Measurements from ENCODE around the gene ST14.
"Not testable (repeated sequence)": the region's sequence is repeated elsewhere in the genome, so short reads cannot be mapped to it uniquely, and the experiment has no call there.

GRCh38 chr11:130233888-130234287 lies 74.3 kb downstream of the ST14 start:
- TF ChIP-seq, protein P1, sequence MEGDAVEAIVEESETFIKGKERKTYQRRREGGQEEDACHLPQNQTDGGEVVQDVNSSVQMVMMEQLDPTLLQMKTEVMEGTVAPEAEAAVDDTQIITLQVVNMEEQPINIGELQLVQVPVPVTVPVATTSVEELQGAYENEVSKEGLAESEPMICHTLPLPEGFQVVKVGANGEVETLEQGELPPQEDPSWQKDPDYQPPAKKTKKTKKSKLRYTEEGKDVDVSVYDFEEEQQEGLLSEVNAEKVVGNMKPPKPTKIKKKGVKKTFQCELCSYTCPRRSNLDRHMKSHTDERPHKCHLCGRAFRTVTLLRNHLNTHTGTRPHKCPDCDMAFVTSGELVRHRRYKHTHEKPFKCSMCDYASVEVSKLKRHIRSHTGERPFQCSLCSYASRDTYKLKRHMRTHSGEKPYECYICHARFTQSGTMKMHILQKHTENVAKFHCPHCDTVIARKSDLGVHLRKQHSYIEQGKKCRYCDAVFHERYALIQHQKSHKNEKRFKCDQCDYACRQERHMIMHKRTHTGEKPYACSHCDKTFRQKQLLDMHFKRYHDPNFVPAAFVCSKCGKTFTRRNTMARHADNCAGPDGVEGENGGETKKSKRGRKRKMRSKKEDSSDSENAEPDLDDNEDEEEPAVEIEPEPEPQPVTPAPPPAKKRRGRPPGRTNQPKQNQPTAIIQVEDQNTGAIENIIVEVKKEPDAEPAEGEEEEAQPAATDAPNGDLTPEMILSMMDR (IDR thresholded peaks at IDR 0.05) = not testable (repeated sequence)
- not testable (repeated sequence) for TF ChIP-seq ZFX (IDR thresholded peaks at IDR 0.05; ENCODE audit: borderline replicate concordance)

Data from 22Rv1 (cell line).